ENCODE results near the gene ZNF234.
A peak's percentile ranks its signal among the peaks of the same experiment; 100 is the strongest.
"Not testable (repeated sequence)": the region's sequence is repeated elsewhere in the genome, so short reads cannot be mapped to it uniquely, and the experiment has no call there.

Gene ZNF234

DNA sequence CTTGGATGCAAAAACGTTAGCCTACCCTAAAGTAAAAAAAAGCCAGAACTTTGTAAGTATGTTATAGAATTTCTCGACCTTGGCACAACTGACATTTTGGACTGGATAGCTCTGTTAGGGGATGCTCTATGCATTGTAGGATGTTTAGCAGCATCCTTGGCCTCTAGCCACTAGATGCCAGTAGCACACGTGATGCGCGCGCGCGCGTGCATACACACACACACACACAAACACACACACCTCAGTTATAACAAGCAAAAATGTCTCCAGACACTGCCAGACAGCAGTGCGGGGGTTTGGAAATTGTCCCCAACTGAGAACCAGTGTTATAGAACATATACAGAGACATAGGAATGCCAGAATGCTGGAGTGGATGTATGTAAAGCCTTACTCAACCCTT, 40.8 kb downstream of the ZNF234 start:
- Histone ChIP-seq H3K9me3 (ENCODE audit: control insufficient read depth, low read length) (peaks cover 13% of the 10 kb centered on the region), H3K4me3 (ENCODE audit: low read length) (no peak overlapping the region), H3K27me3 (replicated peaks; ENCODE audit: control insufficient read depth, insufficient read depth, low read length) (no peaks in the 10 kb centered on the region), H3K36me3 (ENCODE audit: control insufficient read depth, insufficient read depth, low read length, severe bottlenecking) (peaks cover 6% of the 10 kb centered on the region), H3K4me1 (ENCODE audit: control insufficient read depth, insufficient read depth, low read length) (no peaks in the 10 kb centered on the region), H3K9ac (ENCODE audit: low read length) (no peak overlapping the region)
- DNase-seq (ENCODE audit: low read depth) = no peak

DNA sequence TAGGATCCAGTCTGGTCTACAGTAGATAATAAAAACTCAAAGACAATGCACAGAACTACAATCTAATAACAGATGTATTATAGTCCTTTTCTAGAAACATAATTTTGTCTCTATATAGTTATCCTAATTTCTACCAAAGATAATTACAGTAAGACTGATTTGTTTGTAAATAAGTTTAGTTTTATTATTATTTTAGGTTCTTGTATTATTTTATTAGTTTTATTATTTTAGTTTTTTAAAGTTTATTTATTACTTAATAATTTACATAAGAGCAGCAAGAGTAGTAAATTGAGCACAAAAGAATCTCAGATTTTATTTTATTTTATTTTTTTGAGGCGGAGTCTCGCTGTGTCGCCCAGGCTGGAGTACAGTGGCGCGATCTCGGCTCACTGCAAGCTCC, 48.7 kb downstream of the ZNF234 start:
- Histone ChIP-seq H3K36me3 (ENCODE audit: control insufficient read depth, insufficient read depth, low read length, severe bottlenecking) (no peaks in the 10 kb centered on the region), H3K9ac (ENCODE audit: low read length) (no peak overlapping the region), H3K4me1 (ENCODE audit: control insufficient read depth, insufficient read depth, low read length) (no peaks in the 10 kb centered on the region), H3K27me3 (replicated peaks; ENCODE audit: control insufficient read depth, insufficient read depth, low read length) (no peaks in the 10 kb centered on the region), H3K4me3 (ENCODE audit: low read length) (no peak overlapping the region), H3K9me3 (ENCODE audit: control insufficient read depth, low read length) (no peaks in the 10 kb centered on the region)
- DNase-seq (ENCODE audit: low read depth) = no peak

DNA sequence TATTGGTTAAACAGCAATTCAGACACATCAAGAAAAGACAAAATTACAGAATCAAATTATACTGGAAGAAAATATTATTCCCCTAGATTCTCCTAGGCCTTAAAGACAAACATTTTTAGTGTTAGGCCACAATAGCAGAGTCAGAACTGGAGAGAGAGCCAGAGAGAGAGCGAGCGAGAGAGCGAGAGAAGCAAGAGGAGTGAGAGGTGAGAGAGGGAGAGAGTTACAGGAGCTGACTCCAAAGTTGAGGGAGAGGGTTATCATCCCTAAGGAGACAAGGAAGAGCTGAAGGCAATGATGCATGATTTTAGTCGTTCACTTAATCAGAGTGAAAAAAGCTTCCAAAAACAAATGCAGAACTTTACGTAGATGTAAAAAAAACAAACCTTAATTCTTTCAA, 50.8 kb downstream of the ZNF234 start:
- no peak overlapping the region for H3K9ac ChIP-seq (ENCODE audit: low read length)
- no peaks in the 10 kb centered on the region for H3K36me3 ChIP-seq (ENCODE audit: control insufficient read depth, insufficient read depth, low read length, severe bottlenecking)
- no peaks in the 10 kb centered on the region for H3K27me3 ChIP-seq (replicated peaks; ENCODE audit: control insufficient read depth, insufficient read depth, low read length)
- H3K4me1 ChIP-seq (ENCODE audit: control insufficient read depth, insufficient read depth, low read length) = no peaks in the 10 kb centered on the region
- H3K9me3 ChIP-seq (ENCODE audit: control insufficient read depth, low read length) = no peaks in the 10 kb centered on the region
- no peak for DNase-seq (ENCODE audit: low read depth)
- H3K4me3 ChIP-seq (ENCODE audit: low read length) = no peak overlapping the region

DNA sequence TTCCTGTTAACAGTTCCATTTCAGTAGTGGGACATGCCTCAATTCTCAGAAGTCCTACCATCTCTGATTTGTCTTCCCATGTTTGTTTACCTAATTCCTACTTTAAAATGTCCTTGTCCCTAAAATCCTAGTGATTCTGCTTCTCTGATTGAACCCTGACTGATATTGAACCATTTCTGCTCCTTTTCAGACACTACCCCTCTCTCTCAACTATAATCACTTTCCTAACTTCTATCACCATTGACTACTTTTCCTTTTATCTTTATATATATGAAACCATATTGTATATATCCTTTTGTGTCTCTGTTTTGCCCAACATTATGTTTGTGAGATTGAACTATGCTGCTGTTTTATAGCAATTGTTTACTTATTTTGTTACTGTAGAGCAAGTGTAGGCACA, 55.4 kb downstream of the ZNF234 start:
- no peak overlapping the region for H3K4me3 ChIP-seq (ENCODE audit: low read length)
- no peak for DNase-seq (ENCODE audit: low read depth)
- H3K36me3 ChIP-seq (ENCODE audit: control insufficient read depth, insufficient read depth, low read length, severe bottlenecking) = no peaks in the 10 kb centered on the region
- no peak overlapping the region for H3K9ac ChIP-seq (ENCODE audit: low read length)
- no peaks in the 10 kb centered on the region for H3K4me1 ChIP-seq (ENCODE audit: control insufficient read depth, insufficient read depth, low read length)
- H3K27me3 ChIP-seq (replicated peaks; ENCODE audit: control insufficient read depth, insufficient read depth, low read length) = no peaks in the 10 kb centered on the region
- no peaks in the 10 kb centered on the region for H3K9me3 ChIP-seq (ENCODE audit: control insufficient read depth, low read length)

DNA sequence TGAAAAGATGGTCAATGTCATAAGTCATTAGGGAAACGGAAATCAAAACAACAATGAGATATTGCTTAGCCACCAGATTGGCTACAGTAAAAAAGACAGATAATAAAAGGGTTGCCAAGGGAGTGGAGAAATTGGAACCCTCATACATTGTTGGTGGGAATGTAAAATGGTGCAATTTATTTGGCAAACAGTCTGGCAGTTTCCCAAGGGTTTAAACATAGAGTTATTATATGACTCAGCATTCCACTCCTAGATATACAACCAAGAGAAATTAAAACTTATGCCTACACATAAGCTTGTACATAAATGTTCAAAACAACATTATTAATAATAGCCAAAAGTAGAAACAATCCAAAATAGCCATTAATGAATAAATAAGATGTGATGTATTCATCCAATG, 61.1 kb downstream of the ZNF234 start:
- no peaks in the 10 kb centered on the region for H3K9me3 ChIP-seq (ENCODE audit: control insufficient read depth, low read length)
- H3K9ac ChIP-seq (ENCODE audit: low read length) = no peak overlapping the region
- no peaks in the 10 kb centered on the region for H3K36me3 ChIP-seq (ENCODE audit: control insufficient read depth, insufficient read depth, low read length, severe bottlenecking)
- H3K4me1 ChIP-seq (ENCODE audit: control insufficient read depth, insufficient read depth, low read length) = peaks cover 8% of the 10 kb centered on the region
- no peaks in the 10 kb centered on the region for H3K27me3 ChIP-seq (replicated peaks; ENCODE audit: control insufficient read depth, insufficient read depth, low read length)
- no peak overlapping the region for H3K4me3 ChIP-seq (ENCODE audit: low read length)
- DNase-seq (ENCODE audit: low read depth) = peak; percentile 64

DNA sequence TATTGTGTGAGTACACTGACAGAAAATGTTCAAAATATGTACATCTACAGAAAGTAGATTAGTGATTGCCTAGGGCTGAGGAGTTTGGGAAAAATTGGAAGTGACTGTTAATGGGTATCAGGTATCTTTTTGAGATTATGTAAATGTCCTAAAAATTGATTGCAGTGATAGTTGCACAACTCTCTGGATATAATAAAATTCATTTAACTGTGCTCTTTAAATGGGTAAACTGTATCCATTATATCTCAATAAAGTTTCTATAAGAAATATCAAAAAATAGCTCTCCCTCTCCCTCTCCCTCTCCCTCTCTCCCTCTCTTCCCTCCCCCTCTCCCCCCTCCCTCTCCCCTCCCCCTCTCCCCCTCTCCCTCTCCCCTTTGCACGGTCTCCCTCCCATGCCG, 61.6 kb downstream of the ZNF234 start:
- Histone ChIP-seq H3K4me3 (ENCODE audit: low read length) (no peak overlapping the region), H3K4me1 (ENCODE audit: control insufficient read depth, insufficient read depth, low read length) (peaks cover 8% of the 10 kb centered on the region), H3K9ac (ENCODE audit: low read length) (no peak overlapping the region), H3K27me3 (replicated peaks; ENCODE audit: control insufficient read depth, insufficient read depth, low read length) (no peaks in the 10 kb centered on the region), H3K36me3 (ENCODE audit: control insufficient read depth, insufficient read depth, low read length, severe bottlenecking) (no peaks in the 10 kb centered on the region), H3K9me3 (ENCODE audit: control insufficient read depth, low read length) (no peaks in the 10 kb centered on the region)
- no peak for DNase-seq (ENCODE audit: low read depth)

DNA sequence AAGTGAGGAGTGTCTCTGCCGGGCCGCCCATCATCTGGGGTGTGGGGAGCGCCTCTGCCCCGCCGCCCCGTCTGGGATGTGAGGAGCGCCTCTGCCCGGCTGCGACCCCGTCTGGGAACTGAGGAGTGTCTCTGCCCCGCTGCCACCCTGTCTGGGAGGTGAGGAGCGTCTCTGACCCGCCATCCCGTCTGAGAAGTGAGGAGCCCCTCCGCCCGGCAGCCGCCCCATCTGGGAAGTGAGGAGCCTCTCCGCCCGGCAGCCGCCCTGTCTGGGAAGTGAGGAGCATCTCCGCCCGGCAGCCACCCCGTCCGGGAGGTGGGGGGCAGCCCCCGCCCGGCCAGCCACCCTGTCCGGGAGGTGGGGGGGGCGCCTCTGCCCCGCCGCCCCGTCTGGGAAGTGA, 62.5 kb downstream of the ZNF234 start:
- H3K4me1 ChIP-seq (ENCODE audit: control insufficient read depth, insufficient read depth, low read length) = peaks cover 15% of the 10 kb centered on the region
- not testable (repeated sequence) for H3K4me3 ChIP-seq (ENCODE audit: low read length); DNase-seq (ENCODE audit: low read depth); H3K27me3 ChIP-seq (replicated peaks; ENCODE audit: control insufficient read depth, insufficient read depth, low read length); H3K36me3 ChIP-seq (ENCODE audit: control insufficient read depth, insufficient read depth, low read length, severe bottlenecking); H3K9ac ChIP-seq (ENCODE audit: low read length); H3K9me3 ChIP-seq (ENCODE audit: control insufficient read depth, low read length)

DNA sequence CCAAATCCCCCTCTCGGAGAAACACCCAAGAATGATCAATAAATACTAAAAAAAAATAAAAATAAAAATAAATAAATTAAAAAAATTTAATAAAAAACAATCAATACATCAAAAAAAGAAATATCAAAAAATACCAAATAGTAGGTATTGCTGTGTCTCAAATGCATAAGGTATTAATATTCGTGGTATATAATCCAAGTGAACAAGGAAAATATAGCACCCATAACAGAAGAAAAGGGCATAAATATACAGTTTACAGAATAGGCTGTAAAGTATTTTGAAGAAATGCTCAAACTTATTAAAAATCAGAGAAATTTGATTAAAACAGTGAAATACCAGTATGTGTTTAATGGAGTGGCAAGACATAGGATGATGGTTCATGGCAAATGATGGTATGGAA, 63.4 kb downstream of the ZNF234 start:
- Histone ChIP-seq H3K9ac (ENCODE audit: low read length) (no peak overlapping the region), H3K9me3 (ENCODE audit: control insufficient read depth, low read length) (no peaks in the 10 kb centered on the region), H3K27me3 (replicated peaks; ENCODE audit: control insufficient read depth, insufficient read depth, low read length) (no peaks in the 10 kb centered on the region), H3K4me1 (ENCODE audit: control insufficient read depth, insufficient read depth, low read length) (peaks cover 15% of the 10 kb centered on the region), H3K36me3 (ENCODE audit: control insufficient read depth, insufficient read depth, low read length, severe bottlenecking) (no peaks in the 10 kb centered on the region), H3K4me3 (ENCODE audit: low read length) (no peak overlapping the region)
- no peak for DNase-seq (ENCODE audit: low read depth)

DNA sequence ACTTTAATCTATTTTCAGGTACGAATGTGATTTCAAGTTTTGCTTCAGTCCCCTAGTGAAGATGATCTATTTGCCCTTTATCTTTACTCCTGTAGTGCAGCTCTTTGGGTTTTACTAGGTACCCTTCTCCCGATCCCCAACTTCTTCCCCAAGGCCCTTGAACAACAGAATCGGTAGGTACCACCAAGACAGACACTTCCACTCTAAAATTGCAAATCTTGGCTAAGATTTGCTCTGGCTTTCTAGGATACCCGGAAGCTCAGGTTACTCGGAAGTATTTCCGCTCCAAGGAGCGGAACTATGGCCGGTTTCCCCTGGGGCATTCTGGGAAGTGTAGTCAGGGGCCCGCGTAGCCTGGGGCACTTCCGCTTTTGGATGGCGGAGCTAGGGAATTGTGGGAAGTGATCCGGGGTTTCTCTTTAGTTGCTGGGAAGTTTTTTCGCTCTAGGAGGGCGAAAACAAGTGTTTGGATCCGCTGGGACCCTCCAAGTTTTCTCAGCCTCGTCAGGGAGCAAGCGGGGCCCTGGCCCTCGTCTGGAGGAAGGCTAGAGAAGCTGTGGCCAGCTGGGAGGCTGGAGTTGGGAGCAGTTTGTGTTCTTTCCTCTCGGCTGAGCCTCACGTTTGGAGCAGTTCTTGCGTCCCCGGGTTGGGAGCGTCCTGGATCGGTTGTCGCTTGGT, 65.9 kb downstream of the ZNF234 start:
- DNase-seq (ENCODE audit: low read depth) = peak; percentile 97
- Histone ChIP-seq H3K36me3 (ENCODE audit: control insufficient read depth, insufficient read depth, low read length, severe bottlenecking) (no peaks in the 10 kb centered on the region), H3K4me3 (ENCODE audit: low read length) (peak overlapping the region; percentile 89), H3K27me3 (replicated peaks; ENCODE audit: control insufficient read depth, insufficient read depth, low read length) (no peaks in the 10 kb centered on the region), H3K9ac (ENCODE audit: low read length) (peak overlapping the region; percentile 93), H3K4me1 (ENCODE audit: control insufficient read depth, insufficient read depth, low read length) (peaks cover 14% of the 10 kb centered on the region), H3K9me3 (ENCODE audit: control insufficient read depth, low read length) (no peaks in the 10 kb centered on the region)

Data from adipocyte (in vitro differentiated cells).